Endothelial cell (in vitro differentiated cells): ENCODE measurements around the gene ADO. TPM values are rescaled to one million over a fixed set of nuclear protein-coding genes. Genes with fewer than 3 reads are reported as not detected.

Source experiments
- total RNA-seq: library from RNA; stranded (reverse); fragmentation: NEBNext Ultra II Directional; extraction: Animal tissue kit (Norgen Biotek cat#: 25700); gene quantifications from one replicate; pipeline ENCODE4 v1.2.1, GENCODE V29; 2021; ENCODE audit not compliant: unreplicated experiment

ADO gene
- total RNA-seq, 1 donor from 2014 or later = 25.7 TPM

Other genes with a start within 250 kb of the ADO start
- gene EGR2, start 11.6 kb downstream of the ADO start, total RNA-seq = 1.2 TPM